ENCODE results near the gene TRIM40. TPM values are rescaled to one million over a fixed set of nuclear protein-coding genes. Genes with fewer than 3 reads are reported as not detected.

Gene TRIM40
- total and polyA plus RNA-seq, 2 of the 13 experiments (the other 11 are each of a cell fraction or from before 2014, with no cell fraction given): 0.58 TPM; not detected in 1

DNA sequence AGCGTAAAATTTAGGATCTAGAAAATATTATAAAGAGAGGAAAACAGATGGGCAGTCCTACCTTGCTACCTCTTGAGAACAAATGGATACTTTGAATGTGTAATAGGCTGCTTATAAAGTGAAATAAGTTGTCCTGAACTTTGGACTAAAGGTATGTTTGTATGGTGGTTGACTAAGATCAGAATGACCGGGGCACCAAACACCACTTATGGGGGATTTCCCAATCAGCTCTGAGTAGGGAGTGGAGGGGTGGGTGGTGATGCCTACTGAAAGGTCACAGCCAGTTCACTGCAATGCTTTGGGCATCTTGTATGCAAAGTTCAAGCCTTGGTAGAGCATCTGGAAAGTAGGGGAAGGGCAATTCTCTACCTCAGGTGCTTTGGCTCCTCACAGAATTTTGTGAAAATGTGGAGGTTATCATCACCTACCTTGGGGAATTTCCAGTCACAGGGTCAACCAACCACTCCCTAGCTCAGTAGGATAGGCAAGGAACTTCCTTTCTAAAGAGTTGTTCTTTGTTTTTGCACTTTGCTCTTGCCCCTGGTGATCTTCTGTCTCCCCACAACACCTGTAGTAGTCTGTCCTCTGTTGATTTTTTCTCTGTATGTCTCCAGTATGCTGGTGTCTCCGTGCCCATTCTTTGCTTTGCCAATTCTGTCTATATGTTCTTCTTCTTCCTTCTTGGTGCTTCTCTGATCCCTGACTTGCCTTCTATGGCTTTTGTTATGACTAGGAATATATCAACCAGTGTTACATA is 22.8 kb upstream of the TRIM40 start, which contains the start of gene TRIM31 (continued):
- TF ChIP-seq HDAC1 (CRISPR knock-in tag; IDR thresholded peaks at IDR 0.05): peak; percentile 24; the same call in 1 of the 2 replicates
- TF ChIP-seq SPEN (CRISPR knock-in tag; IDR thresholded peaks at IDR 0.05; ENCODE audit: low read depth): no peak
- peak; percentile 31; the same call in 1 of the 2 replicates for TF ChIP-seq FOXA3 (CRISPR knock-in tag; IDR thresholded peaks at IDR 0.05)
- TF ChIP-seq ZNF230 (CRISPR knock-in tag; IDR thresholded peaks at IDR 0.05): no peak
- TF ChIP-seq, protein P1, sequence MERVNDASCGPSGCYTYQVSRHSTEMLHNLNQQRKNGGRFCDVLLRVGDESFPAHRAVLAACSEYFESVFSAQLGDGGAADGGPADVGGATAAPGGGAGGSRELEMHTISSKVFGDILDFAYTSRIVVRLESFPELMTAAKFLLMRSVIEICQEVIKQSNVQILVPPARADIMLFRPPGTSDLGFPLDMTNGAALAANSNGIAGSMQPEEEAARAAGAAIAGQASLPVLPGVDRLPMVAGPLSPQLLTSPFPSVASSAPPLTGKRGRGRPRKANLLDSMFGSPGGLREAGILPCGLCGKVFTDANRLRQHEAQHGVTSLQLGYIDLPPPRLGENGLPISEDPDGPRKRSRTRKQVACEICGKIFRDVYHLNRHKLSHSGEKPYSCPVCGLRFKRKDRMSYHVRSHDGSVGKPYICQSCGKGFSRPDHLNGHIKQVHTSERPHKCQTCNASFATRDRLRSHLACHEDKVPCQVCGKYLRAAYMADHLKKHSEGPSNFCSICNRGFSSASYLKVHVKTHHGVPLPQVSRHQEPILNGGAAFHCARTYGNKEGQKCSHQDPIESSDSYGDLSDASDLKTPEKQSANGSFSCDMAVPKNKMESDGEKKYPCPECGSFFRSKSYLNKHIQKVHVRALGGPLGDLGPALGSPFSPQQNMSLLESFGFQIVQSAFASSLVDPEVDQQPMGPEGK (CRISPR knock-in tag; IDR thresholded peaks at IDR 0.05): 0 out of 2 replicates have a peak, but pooled peaks have one; percentile 14
- TF ChIP-seq, protein P2, sequence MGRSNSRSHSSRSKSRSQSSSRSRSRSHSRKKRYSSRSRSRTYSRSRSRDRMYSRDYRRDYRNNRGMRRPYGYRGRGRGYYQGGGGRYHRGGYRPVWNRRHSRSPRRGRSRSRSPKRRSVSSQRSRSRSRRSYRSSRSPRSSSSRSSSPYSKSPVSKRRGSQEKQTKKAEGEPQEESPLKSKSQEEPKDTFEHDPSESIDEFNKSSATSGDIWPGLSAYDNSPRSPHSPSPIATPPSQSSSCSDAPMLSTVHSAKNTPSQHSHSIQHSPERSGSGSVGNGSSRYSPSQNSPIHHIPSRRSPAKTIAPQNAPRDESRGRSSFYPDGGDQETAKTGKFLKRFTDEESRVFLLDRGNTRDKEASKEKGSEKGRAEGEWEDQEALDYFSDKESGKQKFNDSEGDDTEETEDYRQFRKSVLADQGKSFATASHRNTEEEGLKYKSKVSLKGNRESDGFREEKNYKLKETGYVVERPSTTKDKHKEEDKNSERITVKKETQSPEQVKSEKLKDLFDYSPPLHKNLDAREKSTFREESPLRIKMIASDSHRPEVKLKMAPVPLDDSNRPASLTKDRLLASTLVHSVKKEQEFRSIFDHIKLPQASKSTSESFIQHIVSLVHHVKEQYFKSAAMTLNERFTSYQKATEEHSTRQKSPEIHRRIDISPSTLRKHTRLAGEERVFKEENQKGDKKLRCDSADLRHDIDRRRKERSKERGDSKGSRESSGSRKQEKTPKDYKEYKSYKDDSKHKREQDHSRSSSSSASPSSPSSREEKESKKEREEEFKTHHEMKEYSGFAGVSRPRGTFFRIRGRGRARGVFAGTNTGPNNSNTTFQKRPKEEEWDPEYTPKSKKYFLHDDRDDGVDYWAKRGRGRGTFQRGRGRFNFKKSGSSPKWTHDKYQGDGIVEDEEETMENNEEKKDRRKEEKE (IDR thresholded peaks at IDR 0.05): no peak
- 0 out of 2 replicates have a peak, but pooled peaks have one; percentile 21 for TF ChIP-seq SAP130 (CRISPR knock-in tag; IDR thresholded peaks at IDR 0.05; ENCODE audit: low read depth)
- TF ChIP-seq CEBPG (CRISPR knock-in tag; IDR thresholded peaks at IDR 0.05): peak; percentile 73
- TF ChIP-seq, protein P3, sequence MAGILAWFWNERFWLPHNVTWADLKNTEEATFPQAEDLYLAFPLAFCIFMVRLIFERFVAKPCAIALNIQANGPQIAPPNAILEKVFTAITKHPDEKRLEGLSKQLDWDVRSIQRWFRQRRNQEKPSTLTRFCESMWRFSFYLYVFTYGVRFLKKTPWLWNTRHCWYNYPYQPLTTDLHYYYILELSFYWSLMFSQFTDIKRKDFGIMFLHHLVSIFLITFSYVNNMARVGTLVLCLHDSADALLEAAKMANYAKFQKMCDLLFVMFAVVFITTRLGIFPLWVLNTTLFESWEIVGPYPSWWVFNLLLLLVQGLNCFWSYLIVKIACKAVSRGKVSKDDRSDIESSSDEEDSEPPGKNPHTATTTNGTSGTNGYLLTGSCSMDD (CRISPR knock-in tag; IDR thresholded peaks at IDR 0.05): no peak
- TF ChIP-seq ZNF441 (CRISPR knock-in tag; IDR thresholded peaks at IDR 0.05; ENCODE audit: borderline replicate concordance): no peak
- TF ChIP-seq DNMT3B (CRISPR knock-in tag; conservative IDR thresholded peaks at IDR 0.05): no peak
- TF ChIP-seq, protein P4, sequence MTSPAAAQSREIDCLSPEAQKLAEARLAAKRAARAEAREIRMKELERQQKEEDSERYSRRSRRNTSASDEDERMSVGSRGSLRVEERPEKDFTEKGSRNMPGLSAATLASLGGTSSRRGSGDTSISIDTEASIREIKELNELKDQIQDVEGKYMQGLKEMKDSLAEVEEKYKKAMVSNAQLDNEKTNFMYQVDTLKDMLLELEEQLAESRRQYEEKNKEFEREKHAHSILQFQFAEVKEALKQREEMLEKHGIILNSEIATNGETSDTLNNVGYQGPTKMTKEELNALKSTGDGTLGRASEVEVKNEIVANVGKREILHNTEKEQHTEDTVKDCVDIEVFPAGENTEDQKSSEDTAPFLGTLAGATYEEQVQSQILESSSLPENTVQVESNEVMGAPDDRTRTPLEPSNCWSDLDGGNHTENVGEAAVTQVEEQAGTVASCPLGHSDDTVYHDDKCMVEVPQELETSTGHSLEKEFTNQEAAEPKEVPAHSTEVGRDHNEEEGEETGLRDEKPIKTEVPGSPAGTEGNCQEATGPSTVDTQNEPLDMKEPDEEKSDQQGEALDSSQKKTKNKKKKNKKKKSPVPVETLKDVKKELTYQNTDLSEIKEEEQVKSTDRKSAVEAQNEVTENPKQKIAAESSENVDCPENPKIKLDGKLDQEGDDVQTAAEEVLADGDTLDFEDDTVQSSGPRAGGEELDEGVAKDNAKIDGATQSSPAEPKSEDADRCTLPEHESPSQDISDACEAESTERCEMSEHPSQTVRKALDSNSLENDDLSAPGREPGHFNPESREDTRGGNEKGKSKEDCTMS (CRISPR knock-in tag; conservative IDR thresholded peaks at IDR 0.05): no peak
- TF ChIP-seq ZNF205 (CRISPR knock-in tag; IDR thresholded peaks at IDR 0.05): no peak
- no peak for TF ChIP-seq XBP1 (CRISPR knock-in tag; IDR thresholded peaks at IDR 0.05)
- no peak for TF ChIP-seq RFX3 (CRISPR knock-in tag; IDR thresholded peaks at IDR 0.05)
- no peak for TF ChIP-seq GTF2F1 (IDR thresholded peaks at IDR 0.05; ENCODE audit: low read length)
- TF ChIP-seq ZNF644 (CRISPR knock-in tag; IDR thresholded peaks at IDR 0.05; ENCODE audit: low read depth): peak; percentile 53; the same call in 1 of the 2 replicates

All from HepG2 (cell line).